Measurements from ENCODE around the gene EXOC6B.

DNA sequence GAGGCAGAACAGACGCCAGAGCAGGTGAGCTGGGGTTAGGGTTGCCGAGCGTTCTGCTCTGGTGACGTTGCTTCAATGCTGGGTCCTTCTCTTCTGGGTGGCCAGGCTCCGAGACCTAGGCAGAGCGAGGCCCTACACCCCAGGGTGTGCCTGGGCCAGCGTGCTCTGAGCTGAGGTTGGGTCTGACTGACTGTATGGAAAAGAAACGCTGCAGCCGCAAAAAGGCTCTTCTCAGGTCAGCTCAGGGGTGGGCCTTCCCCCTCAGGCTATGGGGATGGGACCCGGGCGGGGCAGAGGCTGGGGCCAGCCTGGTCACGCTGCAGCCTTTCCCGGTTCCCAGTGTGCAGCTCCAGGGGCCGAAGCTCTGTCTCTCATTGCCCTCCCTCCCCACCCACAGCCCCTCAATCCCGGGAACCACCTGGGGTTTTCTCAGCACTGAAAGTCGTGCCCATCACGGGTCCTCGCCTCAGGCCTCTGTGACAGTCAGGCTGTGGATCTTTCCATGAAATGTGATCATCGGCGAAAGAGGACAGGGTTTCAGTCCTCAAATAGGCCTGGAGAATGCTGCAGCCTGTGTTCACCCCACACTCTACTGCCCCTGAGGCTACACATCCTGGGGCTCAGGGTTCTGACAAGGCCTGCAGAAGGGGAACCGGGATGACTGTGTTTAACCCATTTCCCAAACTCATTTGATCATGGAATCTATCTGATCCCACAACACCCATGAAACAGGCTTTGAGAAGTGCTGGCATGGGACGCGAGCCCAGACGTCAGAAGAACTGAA is 697.6 kb downstream of the EXOC6B start:
- TF ChIP-seq CTCF (IDR thresholded peaks at IDR 0.05) (no peak), POLR2A (IDR thresholded peaks at IDR 0.05) (no peak)

Data from body of pancreas (tissue), 4 donors.